HG03558 (cell line): ENCODE results near the gene TOR3A.
"Not testable (repeated sequence)": the region's sequence is repeated elsewhere in the genome, so short reads cannot be mapped to it uniquely, and the experiment has no call there.

ENCODE experiments used
- ATAC-seq: cut with Tn5 transposase; IDR thresholded peaks from one replicate; pipeline ENCODE4 v1.9.1; 2021; ENCODE audit warnings: moderate number of reproducible peaks; ENCODE audit not compliant: unreplicated experiment; ENCODE audit errors: extremely low read depth

TOR3A gene, protein sequence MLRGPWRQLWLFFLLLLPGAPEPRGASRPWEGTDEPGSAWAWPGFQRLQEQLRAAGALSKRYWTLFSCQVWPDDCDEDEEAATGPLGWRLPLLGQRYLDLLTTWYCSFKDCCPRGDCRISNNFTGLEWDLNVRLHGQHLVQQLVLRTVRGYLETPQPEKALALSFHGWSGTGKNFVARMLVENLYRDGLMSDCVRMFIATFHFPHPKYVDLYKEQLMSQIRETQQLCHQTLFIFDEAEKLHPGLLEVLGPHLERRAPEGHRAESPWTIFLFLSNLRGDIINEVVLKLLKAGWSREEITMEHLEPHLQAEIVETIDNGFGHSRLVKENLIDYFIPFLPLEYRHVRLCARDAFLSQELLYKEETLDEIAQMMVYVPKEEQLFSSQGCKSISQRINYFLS

DNA sequence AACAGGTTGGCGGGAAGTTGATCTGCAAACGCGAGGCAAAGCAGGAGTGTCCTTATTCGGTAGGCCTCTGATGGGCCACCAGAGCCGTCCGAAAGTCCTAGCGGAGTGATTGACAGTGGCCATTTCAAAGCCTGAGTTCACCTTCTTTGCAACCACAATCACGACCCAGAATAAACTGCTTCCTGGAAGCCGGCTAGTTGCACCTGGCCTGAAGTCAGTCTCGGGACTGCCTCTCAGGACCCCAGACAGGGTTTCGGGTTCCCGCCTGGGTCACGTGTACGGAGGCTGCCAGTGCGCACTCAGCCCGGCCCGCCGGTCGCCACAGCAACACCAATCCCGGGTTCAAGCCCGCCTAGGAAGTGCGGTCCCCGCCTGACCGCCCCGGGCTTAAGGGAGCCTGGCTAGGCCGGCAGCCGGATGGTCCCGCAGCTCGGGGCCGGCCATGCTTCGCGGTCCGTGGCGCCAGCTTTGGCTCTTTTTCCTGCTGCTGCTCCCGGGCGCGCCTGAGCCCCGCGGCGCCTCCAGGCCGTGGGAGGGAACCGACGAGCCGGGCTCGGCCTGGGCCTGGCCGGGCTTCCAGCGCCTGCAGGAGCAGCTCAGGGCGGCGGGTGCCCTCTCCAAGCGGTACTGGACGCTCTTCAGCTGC, at the start of gene TOR3A:
TSS of gene TOR3A (plus strand) at position 384 of the 646 bp plus-strand sequence. CDS start at position 443, 59 bp downstream.
- ATAC-seq = peak; percentile 78

DNA sequence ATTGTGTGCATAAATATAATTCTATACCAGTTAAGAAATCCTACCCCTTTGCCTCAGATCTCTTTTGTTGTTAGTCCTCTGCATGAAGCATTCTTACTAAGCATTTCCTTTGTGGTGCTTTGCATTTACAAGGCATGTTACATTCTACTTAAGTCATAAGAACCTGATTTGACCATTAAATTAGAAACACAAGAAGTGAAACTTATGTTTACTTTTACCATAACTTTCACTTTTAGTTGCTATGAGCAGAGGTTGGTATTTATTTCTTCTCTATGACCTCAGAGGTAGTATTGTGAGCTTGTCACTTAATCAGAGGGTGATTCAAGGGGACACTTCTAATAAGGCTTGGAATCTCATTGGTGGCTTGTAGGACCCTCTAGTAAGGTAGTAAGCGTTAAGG, 47.1 kb upstream of the TOR3A start:
- peak; percentile 84 for ATAC-seq

DNA sequence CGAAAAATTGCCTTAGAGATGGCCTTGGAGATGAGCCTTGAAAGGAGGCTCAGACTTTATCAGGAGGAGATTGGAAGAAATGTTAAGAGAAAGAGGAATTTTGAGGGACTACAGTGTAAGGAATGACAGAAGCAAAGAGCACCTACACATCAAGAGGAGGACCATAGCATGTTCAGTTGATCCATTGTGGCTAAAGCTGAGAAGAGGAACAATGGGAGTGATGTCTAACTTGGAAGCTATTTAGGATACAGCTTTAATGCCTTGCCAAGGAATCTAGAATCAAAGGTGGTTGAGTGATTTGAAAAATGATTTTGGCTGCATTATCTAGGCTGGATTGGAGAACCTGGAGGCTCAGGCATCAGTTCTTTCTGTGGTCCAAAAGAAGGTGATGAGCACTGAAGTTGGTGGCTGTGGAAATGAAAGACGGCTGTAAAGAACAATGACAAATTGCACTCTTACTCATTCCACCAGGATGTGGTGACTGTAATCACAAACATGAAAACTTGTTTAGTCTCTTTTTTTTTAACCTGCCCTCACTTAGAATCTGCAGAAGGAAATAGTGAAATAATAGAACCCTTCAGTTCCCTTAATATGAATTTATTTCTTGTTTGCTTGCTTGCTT, 44.9 kb upstream of the TOR3A start:
- no peak for ATAC-seq

DNA sequence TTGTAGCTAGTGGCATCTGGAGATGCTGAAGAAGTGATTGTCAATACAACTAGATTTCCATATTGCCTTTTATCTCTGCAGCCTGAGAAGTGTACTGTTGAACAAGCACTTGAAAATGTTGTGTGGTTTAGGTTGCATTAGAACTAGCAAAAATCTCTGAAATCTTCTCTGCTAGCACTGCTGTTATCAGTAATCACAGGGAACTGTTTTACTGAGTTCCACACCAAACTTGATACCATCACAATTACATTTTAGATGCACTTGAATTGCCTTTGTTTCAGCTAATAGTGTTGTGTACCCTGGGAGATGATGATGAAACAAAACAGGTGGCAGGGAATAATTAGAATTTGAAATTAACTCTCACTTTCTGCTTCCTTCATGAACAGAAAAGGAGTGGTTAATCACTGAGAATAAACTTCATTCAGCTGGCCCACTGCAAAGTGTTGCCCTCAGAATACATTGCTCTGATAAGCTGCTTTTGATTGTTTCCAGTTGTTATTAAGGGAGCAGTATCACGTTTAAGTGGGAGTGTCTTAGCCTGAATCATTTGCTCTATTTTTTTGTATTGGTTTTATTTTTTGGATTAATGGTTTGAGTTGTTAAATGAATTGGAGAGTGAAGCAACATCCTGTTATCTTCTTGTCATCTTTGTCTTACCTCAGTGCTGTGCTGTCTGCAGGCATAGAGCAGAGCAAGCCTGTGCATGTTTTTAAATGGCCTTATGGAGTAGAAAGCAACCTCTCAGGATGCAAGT, 43.2 kb upstream of the TOR3A start:
- no peak for ATAC-seq

DNA sequence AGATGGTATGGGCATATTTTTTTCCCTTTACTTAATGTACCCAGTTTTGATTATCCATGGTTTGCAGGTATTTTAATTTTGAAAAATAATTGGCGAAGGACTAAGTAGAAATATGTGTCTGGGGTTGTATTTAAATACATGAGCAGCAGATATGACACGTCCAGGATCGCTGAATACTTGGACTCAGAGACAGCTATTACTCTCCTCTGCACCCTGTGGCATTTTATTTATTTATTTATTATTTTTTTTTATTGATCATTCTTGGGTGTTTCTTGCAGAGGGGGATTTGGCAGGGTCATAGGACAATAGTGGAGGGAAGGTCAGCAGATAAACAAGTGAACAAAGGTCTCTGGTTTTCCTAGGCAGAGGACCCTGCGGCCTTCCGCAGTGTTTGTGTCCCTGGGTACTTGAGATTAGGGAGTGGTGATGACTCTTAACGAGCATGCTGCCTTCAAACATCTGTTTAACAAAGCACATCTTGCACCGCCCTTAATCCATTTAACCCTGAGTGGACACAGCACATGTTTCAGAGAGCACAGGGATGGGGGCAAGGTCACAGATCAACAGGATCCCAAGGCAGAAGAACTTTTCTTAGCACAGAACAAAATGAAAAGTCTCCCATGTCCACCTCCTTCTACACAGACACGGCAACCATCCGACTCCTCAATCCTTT, 42.2 kb upstream of the TOR3A start:
- not testable (repeated sequence) for ATAC-seq

DNA sequence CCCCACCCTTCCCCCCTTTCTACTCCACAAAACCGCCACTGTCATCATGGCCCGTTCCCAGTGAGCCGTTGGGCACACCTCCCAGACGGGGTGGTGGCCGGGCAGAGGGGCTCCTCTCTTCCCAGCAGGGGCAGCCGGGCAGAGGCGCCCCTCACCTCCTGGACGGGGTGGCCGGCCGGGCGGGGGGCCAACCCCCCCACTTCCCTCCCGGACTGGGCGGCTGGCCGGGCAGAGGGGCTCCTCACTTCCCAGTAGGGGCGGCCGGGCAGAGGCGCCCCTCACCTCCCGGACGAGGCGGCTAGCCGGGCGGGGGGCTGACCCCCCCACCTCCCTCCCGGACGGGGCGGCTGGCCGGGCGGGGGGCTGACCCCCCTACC, 41.7 kb upstream of the TOR3A start:
- ATAC-seq = not testable (repeated sequence)

DNA sequence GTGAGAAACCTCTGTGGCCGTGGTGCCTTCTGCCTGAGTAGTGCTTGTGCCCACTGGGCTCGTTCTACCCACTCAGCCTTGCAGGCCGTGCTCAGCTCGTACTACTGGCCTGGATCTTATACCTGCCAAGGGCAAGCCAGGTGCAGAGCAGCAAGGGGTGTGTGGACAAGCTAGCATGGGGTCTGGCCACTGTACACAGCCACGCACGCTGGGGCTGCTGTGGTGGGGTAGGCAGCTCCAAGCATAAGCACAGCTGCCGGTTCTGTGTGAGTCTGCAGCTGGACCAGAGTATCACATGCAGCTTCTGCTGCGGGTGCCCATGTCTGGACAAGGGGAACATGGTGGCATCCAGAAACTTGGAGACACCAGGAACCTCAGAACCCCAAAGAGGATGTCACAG, 39.8 kb upstream of the TOR3A start:
- no peak for ATAC-seq

DNA sequence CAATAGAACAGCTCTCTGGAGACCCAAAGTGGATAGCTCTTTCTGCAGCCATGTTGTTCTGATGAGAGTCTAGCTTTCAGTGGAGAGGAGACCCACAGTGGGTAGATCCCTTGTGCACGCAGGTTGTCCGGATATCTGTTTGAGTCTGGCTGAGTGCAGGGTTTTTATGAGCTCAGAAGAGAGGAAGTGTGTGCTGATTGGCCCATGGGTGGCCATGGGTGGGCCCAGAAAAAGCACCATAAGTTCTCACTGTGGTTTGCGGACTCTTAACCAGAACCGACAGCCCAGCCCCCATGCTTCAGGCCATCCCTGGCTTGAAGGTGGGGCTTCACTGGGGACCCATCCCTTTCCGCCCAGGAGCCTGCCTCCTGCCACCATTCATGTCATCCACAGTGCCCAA, 39.2 kb upstream of the TOR3A start:
- no peak for ATAC-seq

DNA sequence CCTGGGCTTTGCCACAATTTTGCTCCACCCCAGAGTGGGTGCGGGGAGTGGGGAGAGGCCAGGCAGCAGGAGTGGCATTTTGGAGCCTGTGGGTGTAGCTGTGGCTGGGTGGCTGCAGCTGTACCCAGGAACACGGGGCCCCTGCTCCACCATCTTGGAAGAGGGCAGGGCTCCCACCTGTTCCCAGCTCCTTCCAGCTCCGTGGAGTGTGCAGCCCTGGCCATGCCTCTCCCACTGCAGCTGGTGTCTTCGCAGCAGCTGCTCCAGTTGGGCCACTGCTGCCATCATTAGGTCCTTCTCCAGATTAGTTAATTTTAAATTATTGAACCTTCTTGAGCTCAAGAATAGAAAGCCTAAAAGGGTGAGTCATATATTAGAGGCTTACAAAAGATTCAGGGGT, 38.6 kb upstream of the TOR3A start:
- no peak for ATAC-seq

DNA sequence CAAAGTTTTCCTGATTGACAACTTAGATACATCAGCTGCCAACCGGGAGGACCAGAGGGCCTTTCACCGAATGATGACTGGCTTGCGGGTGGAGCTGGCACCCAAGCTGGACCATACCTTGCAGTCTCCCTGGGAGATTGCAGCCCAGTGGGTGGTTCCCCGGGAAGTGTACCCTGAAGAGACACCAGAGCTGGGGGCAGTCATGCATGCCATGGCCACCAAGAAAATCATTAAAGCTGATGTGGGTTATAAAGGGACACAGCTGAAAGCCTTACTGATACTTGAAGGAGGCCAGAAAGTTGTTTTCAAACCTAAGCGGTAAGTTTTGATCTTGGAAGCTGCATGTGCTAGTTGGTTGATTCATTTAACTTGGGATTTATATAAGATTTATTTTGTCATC, 38.0 kb upstream of the TOR3A start:
- ATAC-seq = no peak

DNA sequence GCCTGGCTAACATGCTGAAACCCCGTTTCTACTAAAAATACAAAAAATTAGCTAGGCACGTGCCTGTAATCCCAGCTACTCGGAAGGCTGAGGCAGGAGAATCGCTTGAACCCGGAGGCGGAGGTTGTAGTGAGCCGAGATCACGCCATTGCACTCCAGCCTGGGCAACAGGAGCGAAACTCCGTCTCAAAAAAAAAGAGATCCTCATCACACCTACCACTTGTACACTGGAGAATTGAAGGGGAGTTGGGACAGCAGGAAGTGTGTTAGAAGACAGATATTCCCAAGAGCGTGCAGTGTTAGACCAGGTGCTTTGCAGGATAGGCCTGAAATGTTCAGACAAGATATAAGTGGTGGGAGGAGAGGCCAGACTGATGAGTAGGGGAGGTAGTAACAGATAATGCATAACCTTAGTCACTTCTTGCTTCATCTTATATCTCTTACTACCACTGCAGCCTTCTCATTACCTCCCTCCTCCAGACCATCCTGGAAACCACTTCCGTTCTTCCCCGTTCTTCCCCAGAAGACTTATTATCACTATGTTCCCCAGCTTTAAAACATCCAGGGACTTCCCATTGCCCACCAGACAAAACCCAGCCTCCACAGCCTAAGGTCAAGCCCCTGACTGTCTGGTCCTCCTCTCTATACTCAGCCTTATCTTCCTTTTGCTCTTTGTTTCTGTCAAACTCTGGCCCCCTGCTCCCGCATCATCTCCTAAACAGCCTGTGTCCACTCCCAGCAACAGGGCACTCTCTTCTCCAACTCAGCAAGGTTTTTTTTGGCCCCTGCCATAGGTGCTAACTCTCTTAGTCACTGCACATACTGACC, 34.8 kb upstream of the TOR3A start:
- no peak for ATAC-seq

DNA sequence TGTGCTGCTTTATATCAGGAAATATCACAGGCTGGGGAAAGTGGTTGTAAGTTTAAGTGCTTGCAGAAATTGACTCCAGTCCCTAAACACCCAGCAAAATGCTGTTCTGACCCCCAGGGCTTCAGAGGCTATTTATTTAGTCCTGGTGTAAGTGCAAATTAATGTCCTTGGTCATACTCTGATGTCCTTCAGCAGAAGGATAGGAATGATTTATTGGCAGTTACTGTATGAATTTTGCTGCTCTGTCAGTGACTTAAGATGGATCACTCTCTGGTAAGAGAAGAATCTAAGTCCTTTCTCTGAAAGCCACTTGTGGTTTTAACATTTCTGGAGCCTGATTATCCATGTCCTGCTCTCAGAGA, 34.3 kb upstream of the TOR3A start:
- ATAC-seq = no peak

DNA sequence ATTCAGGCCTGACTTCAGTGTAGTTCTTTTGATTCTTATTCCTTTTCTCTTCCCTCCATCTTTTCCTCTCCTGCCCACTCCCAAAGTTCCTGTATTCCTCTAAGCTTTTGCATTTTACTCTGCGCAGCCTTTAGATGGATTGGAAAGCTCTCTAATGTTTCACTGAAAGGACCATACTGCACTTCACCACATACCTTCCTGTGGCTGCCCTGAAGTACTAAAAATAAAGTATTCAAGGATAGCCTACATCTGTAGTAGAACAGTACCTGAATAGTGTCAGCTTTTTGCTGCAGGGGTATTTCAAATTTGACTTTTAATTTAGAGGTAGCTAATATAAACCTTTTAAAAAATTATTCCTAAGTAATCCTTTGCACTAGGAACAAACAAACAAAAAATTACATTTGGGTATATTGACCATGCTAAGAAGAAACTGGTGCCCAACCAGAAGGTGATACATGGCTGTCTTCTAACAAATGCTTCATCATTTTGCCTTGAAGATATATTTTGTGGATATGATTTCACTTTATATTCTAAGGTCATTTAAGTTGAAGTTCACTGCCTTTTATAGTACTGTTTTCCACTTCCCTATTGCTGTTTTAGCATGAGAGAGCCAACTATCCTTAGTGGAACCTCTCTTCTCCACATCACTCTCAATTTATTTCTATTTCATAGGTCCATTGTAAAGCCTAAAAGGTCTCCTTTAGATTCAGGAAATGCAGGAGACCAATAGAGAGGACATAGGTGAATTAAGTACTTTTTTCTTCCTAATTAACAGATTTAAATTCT, 33.3 kb upstream of the TOR3A start:
- ATAC-seq = no peak

DNA sequence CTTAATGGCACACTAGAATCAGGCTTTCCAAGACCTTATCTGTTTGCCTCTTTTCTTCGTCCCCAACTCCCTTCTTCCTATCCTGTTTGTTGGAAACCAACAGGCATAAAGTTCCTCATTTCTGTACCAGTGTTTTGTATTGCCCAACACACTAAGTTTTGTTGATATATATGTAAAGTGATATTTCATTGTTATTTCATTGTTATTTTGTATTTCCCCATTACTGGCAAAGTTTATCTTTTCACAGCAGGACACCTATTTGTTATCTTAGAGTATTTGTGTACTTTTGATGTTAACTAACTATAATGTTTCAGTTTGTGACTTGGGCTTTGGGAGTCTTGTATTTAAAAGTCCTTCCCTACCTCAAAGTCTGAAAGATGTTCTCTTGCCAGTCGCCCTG, 29.1 kb upstream of the TOR3A start:
- no peak for ATAC-seq

DNA sequence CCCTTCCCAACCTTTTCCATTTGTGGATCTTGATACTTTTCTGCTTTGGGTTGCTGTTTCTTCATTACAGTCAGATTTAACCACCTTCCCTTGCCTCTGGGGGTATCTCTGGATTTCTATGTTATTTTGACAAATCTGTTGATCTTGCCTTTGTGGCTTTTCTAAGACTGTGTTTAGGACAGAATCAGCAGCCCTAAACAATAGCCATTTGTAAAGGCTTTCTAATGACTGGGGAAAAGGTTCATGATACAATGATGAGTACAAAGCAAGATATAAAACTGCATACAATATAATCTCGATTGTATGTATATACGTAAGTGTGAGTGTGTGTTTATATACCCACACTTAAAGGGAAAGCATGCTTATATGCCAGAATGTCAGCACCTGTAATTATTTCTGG, 28.4 kb upstream of the TOR3A start:
- no peak for ATAC-seq

DNA sequence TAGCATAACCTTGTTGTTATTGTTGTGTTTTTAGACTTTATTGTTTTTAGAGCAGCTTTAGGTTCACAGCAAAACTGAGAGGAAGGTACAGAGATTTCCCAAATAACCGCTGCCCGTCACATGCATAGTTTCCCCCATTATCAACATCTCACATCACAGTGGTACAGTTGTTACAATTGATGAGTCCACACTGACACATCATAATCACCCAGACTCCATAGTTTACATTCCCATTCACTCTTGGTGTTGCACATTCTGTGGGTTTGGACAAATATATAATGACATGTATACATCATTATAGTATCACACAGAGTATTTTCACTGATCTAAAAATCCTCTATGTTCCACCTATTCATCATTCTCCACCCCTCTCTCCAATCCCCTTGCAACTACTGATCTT, 25.9 kb upstream of the TOR3A start:
- no peak for ATAC-seq

DNA sequence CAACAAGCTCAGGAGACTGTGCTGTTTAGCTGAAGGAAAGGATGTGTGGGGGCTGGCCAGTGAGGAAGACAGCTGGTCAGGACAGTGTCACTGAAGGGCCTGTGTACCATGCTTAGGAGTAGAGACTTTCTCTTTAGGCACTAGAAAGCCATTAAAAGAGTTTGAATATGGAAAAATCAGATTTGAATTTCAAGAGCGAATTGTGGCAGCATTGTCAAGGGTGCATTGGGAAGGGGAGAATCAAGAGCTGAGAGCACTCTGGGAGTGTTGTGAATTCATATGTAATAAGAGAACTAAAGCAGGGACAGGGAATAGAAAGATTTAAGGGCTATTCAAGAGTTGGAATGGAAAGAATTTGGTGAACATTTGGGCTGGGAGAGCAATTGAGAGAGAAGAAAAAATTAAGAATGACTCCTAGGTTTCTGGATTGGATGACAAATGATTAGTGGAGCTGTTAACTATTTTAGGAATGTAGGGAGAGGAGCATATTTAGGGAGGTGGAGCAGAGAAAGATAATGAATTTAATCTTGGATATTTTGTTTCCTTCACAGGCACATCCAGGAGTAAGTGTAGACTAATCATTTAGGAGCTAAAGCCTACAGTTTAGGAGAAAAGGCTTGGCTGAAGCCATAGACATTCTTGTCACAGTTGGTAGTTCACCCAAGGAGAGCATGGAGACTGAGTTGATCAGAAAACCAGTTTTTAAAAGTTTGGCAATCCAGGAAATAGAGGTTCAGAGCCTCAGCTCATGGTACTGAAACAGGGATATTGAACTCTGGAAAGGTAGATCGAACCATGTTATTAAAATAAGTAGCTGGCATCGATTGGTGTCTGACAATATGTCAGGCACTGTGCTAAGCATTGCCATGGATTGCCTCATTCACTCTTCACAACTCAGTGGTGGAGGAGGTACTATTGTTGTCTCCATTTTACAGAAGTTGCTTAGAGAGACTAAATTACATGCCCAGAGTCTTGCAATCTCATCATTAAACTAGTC, 23.1 kb upstream of the TOR3A start:
- no peak for ATAC-seq
